AG04450 (cell line): ENCODE results near the gene CENPT. TPM values are rescaled to one million over a fixed set of nuclear protein-coding genes. Genes with fewer than 3 reads are reported as not detected.

Source experiments
- CTCF ChIA-PET: fragments of 300-600, 350-600 bp; formaldehyde crosslinking; extraction: SDS; loops from one replicate; lab custom pipeline; 2022; ENCODE audit warnings: antibody characterized with exemption, inconsistent platforms; lab: Charles Lee
- POLR2A ChIA-PET: fragments of 350-600 bp; formaldehyde crosslinking; extraction: SDS; loops from one replicate; lab custom pipeline; 2021; ENCODE audit warnings: antibody characterized with exemption, inconsistent platforms; lab: Yijun Ruan, JAX
- DNase-seq: peaks from one replicate; pipeline ENCODE4 v3.0.0-alpha.2; 2011; ENCODE audit warnings: low read depth, low spot score
- H3K27ac ChIP-seq: one replicate; pipeline ENCODE4 v1.5.1; 2012; ENCODE audit warnings: low read depth, low read length, control low read depth
- H3K27me3 ChIP-seq: one replicate; pipeline ENCODE4 v1.6.0; 2012; ENCODE audit warnings: low read length; ENCODE audit not compliant: control insufficient read depth, insufficient read depth
- H3K4me3 ChIP-seq: 2 replicates; pipeline ENCODE4 v1.5.1; 2011; ENCODE audit warnings: mild to moderate bottlenecking, low read depth, low read length, control low read depth
- H3K9me3 ChIP-seq: 2 replicates; pipeline ENCODE4 v1.5.1; 2012; ENCODE audit warnings: low read length; ENCODE audit not compliant: control insufficient read depth, insufficient read depth
- CTCF ChIP-seq: IDR thresholded peaks from 2 replicates; pipeline ENCODE4 v1.5.1; 2011; ENCODE audit warnings: low read depth, low read length, control low read depth, inconsistent platforms
- polyA plus RNA-seq: library from polyadenylated mRNA; depleted of rRNA; stranded (reverse); fragments of >200 nt; gene quantifications from 2 replicates; pipeline ENCODE4 v1.2.3, GENCODE V29; 2011

CENPT gene
- polyA plus RNA-seq, 1 experiment: 17.9 TPM

GRCh38 chr16:67892375-67892774, 44.9 kb upstream of the CENPT start:
- CTCF ChIA-PET: interaction anchor here (0.6 to 3.3 kb wide), 6 partner anchors 9 to 336 kb away, joined by 3 to 16 read pairs (median 3); partner anchors contain the start of gene NRN1L
- Histone ChIP-seq H3K27me3 (no peaks in the 10 kb centered on the region), H3K9me3 (no peaks in the 10 kb centered on the region), H3K27ac (no peak overlapping the region), H3K4me3 (peak overlapping the region; percentile 59)
- no peak for TF ChIP-seq CTCF
- POLR2A ChIA-PET: interaction anchor here (0.7 to 2.0 kb wide), 3 partner anchors 8 to 35 kb away, joined by 3 to 10 read pairs (median 3); partner anchors contain the start of genes EDC4 and NRN1L
- DNase-seq: no peak

GRCh38 chr16:67888331-67888730, 40.8 kb upstream of the CENPT start:
- no peak overlapping the region for H3K27ac ChIP-seq
- DNase-seq: no peak
- TF ChIP-seq CTCF: no peak
- CTCF ChIA-PET: no interaction called here
- POLR2A ChIA-PET: no interaction called here
- H3K27me3 ChIP-seq: no peaks in the 10 kb centered on the region
- H3K9me3 ChIP-seq: no peaks in the 10 kb centered on the region
- no peak overlapping the region for H3K4me3 ChIP-seq

GRCh38 chr16:67886387-67886786, 38.9 kb upstream of the CENPT start:
- H3K27me3 ChIP-seq: no peaks in the 10 kb centered on the region
- ChIA-PET POLR2A (no interaction called here), CTCF (interaction anchor here (0.6 kb wide), 1 partner anchor 158 kb away, joined by 4 read pairs; no protein-coding TSS in a partner anchor)
- no peaks in the 10 kb centered on the region for H3K9me3 ChIP-seq
- TF ChIP-seq CTCF: no peak
- H3K4me3 ChIP-seq: no peak overlapping the region
- H3K27ac ChIP-seq: no peak overlapping the region
- no peak for DNase-seq

- H3K9me3 ChIP-seq: no peaks in the 10 kb centered on the region
- no peak for DNase-seq
- no peak overlapping the region for H3K4me3 ChIP-seq
- no peaks in the 10 kb centered on the region for H3K27me3 ChIP-seq
- H3K27ac ChIP-seq: no peak overlapping the region
- CTCF ChIA-PET: interaction anchor here (0.6 kb wide), 1 partner anchor 158 kb away, joined by 4 read pairs; no protein-coding TSS in a partner anchor
- POLR2A ChIA-PET: no interaction called here
- TF ChIP-seq CTCF: no peak
Observed at GRCh38 chr16:67885976-67886375, 38.5 kb upstream of the CENPT start.

GRCh38 chr16:67885545-67885944, 38.1 kb upstream of the CENPT start:
- H3K9me3 ChIP-seq: no peaks in the 10 kb centered on the region
- H3K4me3 ChIP-seq: no peak overlapping the region
- ChIA-PET POLR2A (no interaction called here), CTCF (interaction anchor here (0.6 to 0.7 kb wide), 2 partner anchors 69 to 159 kb away, joined by 4 read pairs; no protein-coding TSS in a partner anchor)
- H3K27me3 ChIP-seq: no peaks in the 10 kb centered on the region
- DNase-seq: no peak
- H3K27ac ChIP-seq: no peak overlapping the region
- no peak for TF ChIP-seq CTCF
